ENCODE data around the gene IFT80. TPM values are rescaled to one million over a fixed set of nuclear protein-coding genes. Genes with fewer than 3 reads are reported as not detected.
A peak's percentile ranks its signal among the peaks of the same experiment; 100 is the strongest.

The IFT80 gene
- total and polyA plus RNA-seq, 2 donors (not counting 3 experiments of a cell fraction or from before 2014, with no cell fraction given): 7.3 to 22.5 TPM

GRCh38 chr3:160302806-160303205, 96.2 kb downstream of the IFT80 start:
- Histone ChIP-seq H3K9ac (replicated peaks; ENCODE audit: extremely low read depth, insufficient read depth, low read length) (no peak overlapping the region), H3K4me1 (ENCODE audit: control insufficient read depth, extremely low read depth, insufficient read depth, low read length) (peaks cover 5% of the 10 kb centered on the region), H3K36me3 (ENCODE audit: control insufficient read depth in 2 of 2, extremely low read depth in 1 of 2, insufficient read depth in 2 of 2, low read length in 2 of 2) (no peaks in the 10 kb centered on the region), H3K27ac (ENCODE audit: insufficient read depth, low read depth, low read length) (no peak overlapping the region), H3K79me2 (ENCODE audit: control insufficient read depth, insufficient read depth, low read length) (no peaks in the 10 kb centered on the region), H2AFZ (ENCODE audit: low read depth, low read length) (no peak overlapping the region), H4K20me1 (replicated peaks; ENCODE audit: control insufficient read depth, extremely low read depth, insufficient read depth, low read length) (no peaks in the 10 kb centered on the region), H3K9me1 (replicated peaks; ENCODE audit: control insufficient read depth, extremely low read depth, insufficient read depth, low read length) (no peaks in the 10 kb centered on the region), H3K4me2 (ENCODE audit: insufficient read depth, low read length) (no peak overlapping the region), H3K9me3 (replicated peaks; ENCODE audit: control insufficient read depth, insufficient read depth, low read length) (no peaks in the 10 kb centered on the region), H3K27me3 (ENCODE audit: control insufficient read depth in 2 of 2, insufficient read depth in 2 of 2, low read length in 2 of 2) (no peaks in the 10 kb centered on the region), H3K4me3 (replicated peaks in 1 of 3; ENCODE audit: insufficient read depth in 1 of 3, low read depth in 1 of 3, low read length in 3 of 3) (no peak overlapping the region)
- CTCF ChIA-PET: interaction anchor here (1.2 to 1.7 kb wide), 3 partner anchors 13 to 270 kb away, joined by 3 to 4 read pairs (median 3); partner anchors contain the start of gene C3orf80
- no TSS peak for BruUV-seq (replicated peaks)
- POLR2A ChIA-PET: no interaction called here
- DNase-seq (ENCODE audit: low read depth, low spot score): peak; percentile 48
- no peak for TF ChIP-seq MYC (IDR thresholded peaks at IDR 0.05; ENCODE audit: low read depth, low read length)
- no peak for TF ChIP-seq JUN (IDR thresholded peaks at IDR 0.05; ENCODE audit: borderline replicate concordance, insufficient read depth, insufficient read length, low read depth)
- no peak for TF ChIP-seq POLR2A (IDR thresholded peaks at IDR 0.05; ENCODE audit: low read depth, low read length)
- no peak for TF ChIP-seq GATA2 (IDR thresholded peaks at IDR 0.05; ENCODE audit: insufficient read depth, insufficient read length, low read depth, low read length)
- no peak for TF ChIP-seq MAX (IDR thresholded peaks at IDR 0.05; ENCODE audit: insufficient read depth, insufficient read length)
- no peak for TF ChIP-seq FOS (IDR thresholded peaks at IDR 0.05; ENCODE audit: borderline replicate concordance, insufficient read depth, low read length)
- TF ChIP-seq EZH2 (IDR thresholded peaks at IDR 0.05; ENCODE audit: borderline replicate concordance, low read depth, low read length, severe bottlenecking): no peak
- no peak for TF ChIP-seq CTCF (IDR thresholded peaks at IDR 0.05; ENCODE audit: extremely low read depth in 1 of 2, insufficient read depth in 1 of 2, low read depth in 1 of 2, low read length in 2 of 2)
- TF ChIP-seq POLR2AphosphoS5 (IDR thresholded peaks at IDR 0.05; ENCODE audit: insufficient read depth, low read depth, low read length): no peak
- no peak for FAIRE-seq
- intact Hi-C loops (cut with micrococcal nuclease): no loop called here
- dilution Hi-C loops (cut with MboI; ENCODE audit: extremely low pct_ligation_motif_present, low sequenced_read_pairs): no loop called here

Measured in endothelial cell of umbilical vein (primary cell).